HepG2 (cell line): ENCODE results near the gene GNPAT. TPM values are rescaled to one million over a fixed set of nuclear protein-coding genes. Genes with fewer than 3 reads are reported as not detected.

ENCODE experiments used
- CCDC6 ChIP-seq: sonication (generic); formaldehyde crosslinking; IDR thresholded peaks from 2 replicates; pipeline ENCODE4 v1.8.1; 2022; ENCODE audit warnings: mild to moderate bottlenecking, missing genetic modification reagents, moderate library complexity
- CREB1 ChIP-seq, 2 experiments: fragments of 450-650 bp in 1 of 2; IDR thresholded peaks; 2 replicates each; pipeline ENCODE4 v1.6.1; 2016 to 2017; ENCODE audit warnings: control low read depth in 1 of 2, mild to moderate bottlenecking in 1 of 2, missing compliant biosample characterization in 1 of 2, missing genetic modification characterization in 1 of 2
- ELK4 ChIP-seq: sonication (generic); formaldehyde crosslinking; IDR thresholded peaks from 2 replicates; pipeline ENCODE4 v1.9.0; 2021; ENCODE audit warnings: missing genetic modification reagents, borderline replicate concordance
- HMG20B ChIP-seq: conservative IDR thresholded peaks from 2 replicates; pipeline ENCODE4 v1.6.1; 2016; ENCODE audit warnings: missing genetic modification reagents, missing compliant biosample characterization
- MED8 ChIP-seq: sonication (generic); formaldehyde crosslinking; IDR thresholded peaks from 2 replicates; pipeline ENCODE4 v1.8.1; 2023; ENCODE audit warnings: mild to moderate bottlenecking, missing genetic modification reagents; ENCODE audit not compliant: insufficient replicate concordance
- NR2F1 ChIP-seq, 2 experiments: fragments of 450-650 bp in 1 of 2; formaldehyde crosslinking in 1 of 2; IDR thresholded peaks; 2 replicates each; pipeline versions ENCODE4 v1.5.0 to v1.6.1; 2016 to 2020; ENCODE audit warnings: mild to moderate bottlenecking in 1 of 2, missing compliant biosample characterization in 1 of 2, missing genetic modification reagents in 1 of 2, moderate library complexity in 1 of 2
- ONECUT2 ChIP-seq: sonication (generic); formaldehyde crosslinking; IDR thresholded peaks from 2 replicates; pipeline ENCODE4 v1.4.0; 2020; ENCODE audit warnings: missing genetic modification reagents
- REPIN1 ChIP-seq: sonication (generic); formaldehyde crosslinking; IDR thresholded peaks from 2 replicates; pipeline ENCODE4 v1.8.0; 2022; ENCODE audit warnings: missing genetic modification reagents, low read depth, mild to moderate bottlenecking, borderline replicate concordance
- SAFB2 ChIP-seq: sonication (generic); formaldehyde crosslinking; IDR thresholded peaks from 2 replicates; pipeline ENCODE4 v1.5.1; 2020; ENCODE audit warnings: missing genetic modification reagents, low read depth, mild to moderate bottlenecking, borderline replicate concordance
- SIN3A ChIP-seq: IDR thresholded peaks from 2 replicates; pipeline ENCODE4 v1.6.1; 2011; ENCODE audit warnings: low read depth, mild to moderate bottlenecking, control low read depth, low read length, borderline replicate concordance
- TRIM24 ChIP-seq: sonication (generic); formaldehyde crosslinking; IDR thresholded peaks from 2 replicates; pipeline ENCODE4 v1.8.0; 2022; ENCODE audit warnings: mild to moderate bottlenecking, missing genetic modification reagents
- YEATS4 ChIP-seq: sonication (generic); formaldehyde crosslinking; IDR thresholded peaks from 2 replicates; pipeline ENCODE4 v1.4.0; 2020; ENCODE audit warnings: missing genetic modification reagents, borderline replicate concordance
- ZNF18 ChIP-seq: sonication (generic); formaldehyde crosslinking; IDR thresholded peaks from 2 replicates; pipeline ENCODE4 v1.8.0; 2022; ENCODE audit warnings: mild to moderate bottlenecking, missing genetic modification reagents; ENCODE audit not compliant: insufficient replicate concordance
- ZNF564 ChIP-seq: sonication (generic); formaldehyde crosslinking; IDR thresholded peaks from 2 replicates; pipeline ENCODE4 v1.8.1; 2023; ENCODE audit warnings: mild to moderate bottlenecking, missing genetic modification reagents
- ZNF598 ChIP-seq: sonication (generic); formaldehyde crosslinking; IDR thresholded peaks from 2 replicates; pipeline ENCODE4 v1.5.1; 2020; ENCODE audit warnings: mild to moderate bottlenecking, missing genetic modification reagents, borderline replicate concordance
- ZNF782 ChIP-seq: sonication (generic); formaldehyde crosslinking; IDR thresholded peaks from 2 replicates; pipeline ENCODE4 v1.4.0; 2020; ENCODE audit warnings: missing genetic modification reagents, mild to moderate bottlenecking, borderline replicate concordance
- ZXDC ChIP-seq: sonication (generic); formaldehyde crosslinking; IDR thresholded peaks from 2 replicates; pipeline ENCODE4 v1.5.0; 2020; ENCODE audit warnings: mild to moderate bottlenecking, missing genetic modification reagents
- polyA plus RNA-seq, 8 experiments: library from polyadenylated mRNA; depleted of rRNA in 3 of 8; stranded (reverse) in 7 of 8; unstranded in 1 of 8; fragments of >200 nt; fragmentation: Illumina TruSeq in 4 of 8; extraction: Trizol in 4 of 8; gene quantifications; 2 replicates each; pipeline versions ENCODE4 v1.2.1 to v1.2.3, GENCODE V29; 2011 to 2016; ENCODE audit warnings: low read depth in 4 of 8, missing spikeins in 1 of 8, mixed read lengths in 1 of 8; ENCODE audit not compliant: insufficient read depth in 1 of 8
- total RNA-seq, 5 experiments: library from RNA; depleted of rRNA; stranded (reverse); fragments of >200 nt; fragmentation: Illumina TruSeq; extraction: Trizol; gene quantifications; 2 replicates each; pipeline ENCODE4 v1.2.3, GENCODE V29; 2016; ENCODE audit warnings: low read depth in 1 of 5
- TF ChIP-seq, protein P1 (sequence below), 2 experiments: IDR thresholded peaks; 2 replicates each; pipeline ENCODE4 v1.6.1; 2011 to 2012; ENCODE audit warnings: low read length in 2 of 2, borderline replicate concordance in 1 of 2, low read depth in 1 of 2, mild to moderate bottlenecking in 1 of 2, moderate library complexity in 1 of 2
- TF ChIP-seq, protein P2 (sequence below): sonication (generic); formaldehyde crosslinking; IDR thresholded peaks from 2 replicates; pipeline ENCODE4 v1.5.0; 2020; ENCODE audit warnings: missing genetic modification reagents, mild to moderate bottlenecking, borderline replicate concordance

The GNPAT gene
- total and polyA plus RNA-seq, 2 of the 13 experiments (the other 11 are each of a cell fraction or from before 2014, with no cell fraction given), result 58.3 to 114 TPM

- TF ChIP-seq ONECUT2 (CRISPR knock-in tag), result no peak
- TF ChIP-seq, protein P1, sequence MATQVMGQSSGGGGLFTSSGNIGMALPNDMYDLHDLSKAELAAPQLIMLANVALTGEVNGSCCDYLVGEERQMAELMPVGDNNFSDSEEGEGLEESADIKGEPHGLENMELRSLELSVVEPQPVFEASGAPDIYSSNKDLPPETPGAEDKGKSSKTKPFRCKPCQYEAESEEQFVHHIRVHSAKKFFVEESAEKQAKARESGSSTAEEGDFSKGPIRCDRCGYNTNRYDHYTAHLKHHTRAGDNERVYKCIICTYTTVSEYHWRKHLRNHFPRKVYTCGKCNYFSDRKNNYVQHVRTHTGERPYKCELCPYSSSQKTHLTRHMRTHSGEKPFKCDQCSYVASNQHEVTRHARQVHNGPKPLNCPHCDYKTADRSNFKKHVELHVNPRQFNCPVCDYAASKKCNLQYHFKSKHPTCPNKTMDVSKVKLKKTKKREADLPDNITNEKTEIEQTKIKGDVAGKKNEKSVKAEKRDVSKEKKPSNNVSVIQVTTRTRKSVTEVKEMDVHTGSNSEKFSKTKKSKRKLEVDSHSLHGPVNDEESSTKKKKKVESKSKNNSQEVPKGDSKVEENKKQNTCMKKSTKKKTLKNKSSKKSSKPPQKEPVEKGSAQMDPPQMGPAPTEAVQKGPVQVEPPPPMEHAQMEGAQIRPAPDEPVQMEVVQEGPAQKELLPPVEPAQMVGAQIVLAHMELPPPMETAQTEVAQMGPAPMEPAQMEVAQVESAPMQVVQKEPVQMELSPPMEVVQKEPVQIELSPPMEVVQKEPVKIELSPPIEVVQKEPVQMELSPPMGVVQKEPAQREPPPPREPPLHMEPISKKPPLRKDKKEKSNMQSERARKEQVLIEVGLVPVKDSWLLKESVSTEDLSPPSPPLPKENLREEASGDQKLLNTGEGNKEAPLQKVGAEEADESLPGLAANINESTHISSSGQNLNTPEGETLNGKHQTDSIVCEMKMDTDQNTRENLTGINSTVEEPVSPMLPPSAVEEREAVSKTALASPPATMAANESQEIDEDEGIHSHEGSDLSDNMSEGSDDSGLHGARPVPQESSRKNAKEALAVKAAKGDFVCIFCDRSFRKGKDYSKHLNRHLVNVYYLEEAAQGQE (IDR thresholded peaks at IDR 0.05; ENCODE audit: borderline replicate concordance in 1 of 2, low read depth in 1 of 2, low read length in 2 of 2), result no peak
- no peak for TF ChIP-seq MED8 (CRISPR knock-in tag)
- no peak for TF ChIP-seq HMG20B
- TF ChIP-seq SAFB2, result no peak
- no peak for TF ChIP-seq ZNF564 (CRISPR knock-in tag)
- TF ChIP-seq SIN3A, result no peak
- TF ChIP-seq NR2F1 (CRISPR knock-in tag; IDR thresholded peaks at IDR 0.05), result peak in 1 of 2 experiments; percentile 69; a peak in 2 of 4 replicates
- TF ChIP-seq ZNF18, result no peak
- TF ChIP-seq CCDC6 (CRISPR knock-in tag), result no peak
- TF ChIP-seq ELK4 (CRISPR knock-in tag), result no peak
- TF ChIP-seq ZNF598 (CRISPR knock-in tag), result no peak
- no peak for TF ChIP-seq TRIM24
- TF ChIP-seq CREB1 (IDR thresholded peaks at IDR 0.05), result no peak
- TF ChIP-seq CREB1 (CRISPR knock-in tag; IDR thresholded peaks at IDR 0.05), result peak; percentile 38; the same call in 1 of the 2 replicates
- no peak for TF ChIP-seq REPIN1 (CRISPR knock-in tag)
- TF ChIP-seq, protein P2, sequence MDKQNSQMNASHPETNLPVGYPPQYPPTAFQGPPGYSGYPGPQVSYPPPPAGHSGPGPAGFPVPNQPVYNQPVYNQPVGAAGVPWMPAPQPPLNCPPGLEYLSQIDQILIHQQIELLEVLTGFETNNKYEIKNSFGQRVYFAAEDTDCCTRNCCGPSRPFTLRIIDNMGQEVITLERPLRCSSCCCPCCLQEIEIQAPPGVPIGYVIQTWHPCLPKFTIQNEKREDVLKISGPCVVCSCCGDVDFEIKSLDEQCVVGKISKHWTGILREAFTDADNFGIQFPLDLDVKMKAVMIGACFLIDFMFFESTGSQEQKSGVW (CRISPR knock-in tag), result no peak
- TF ChIP-seq ZXDC (CRISPR knock-in tag), result no peak
- no peak for TF ChIP-seq ZNF782 (CRISPR knock-in tag)
- TF ChIP-seq YEATS4 (CRISPR knock-in tag), result no peak
These were observed 4.8 kb upstream of the GNPAT start (continued) for GRCh38 chr1:231236208-231236591.
